ENCODE measurements around the gene ST6GALNAC3.
A peak's percentile ranks its signal among the peaks of the same experiment; 100 is the strongest.
"Not testable (repeated sequence)": the region's sequence is repeated elsewhere in the genome, so short reads cannot be mapped to it uniquely, and the experiment has no call there.

Gene ST6GALNAC3

GRCh38 chr1:76335882-76336281, 261.3 kb downstream of the ST6GALNAC3 start:
- no peaks in the 10 kb centered on the region for H3K9me3 Mint-ChIP-seq
- no peaks in the 10 kb centered on the region for H3K27me3 Mint-ChIP-seq
- H3K4me3 Mint-ChIP-seq: no peak overlapping the region
- no peaks in the 10 kb centered on the region for H3K4me1 Mint-ChIP-seq (ENCODE audit: low read depth)
- no peaks in the 10 kb centered on the region for H3K36me3 Mint-ChIP-seq (ENCODE audit: low read depth)
- no peak overlapping the region for H3K27ac Mint-ChIP-seq

DNA sequence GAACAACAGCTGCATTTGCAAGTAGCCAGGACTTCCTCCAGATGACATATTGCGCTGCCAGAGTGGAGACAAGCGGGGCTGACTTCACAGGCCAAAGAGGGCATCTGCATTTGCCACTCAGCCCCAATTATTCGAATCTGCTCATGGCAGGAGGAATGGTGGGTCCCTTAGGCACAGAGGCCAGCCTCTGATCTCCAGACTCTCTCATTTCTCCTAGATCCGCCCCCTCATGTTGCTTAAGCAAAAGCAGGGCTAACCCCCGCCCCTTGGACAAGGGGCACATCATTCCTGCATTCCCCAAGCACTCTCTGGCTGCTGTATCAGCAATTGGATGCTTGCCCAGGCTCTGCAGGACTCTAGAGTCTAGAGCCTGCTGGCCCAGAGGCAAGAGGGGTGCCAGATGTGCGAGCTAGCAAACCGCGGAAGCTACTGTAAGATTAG, 262.4 kb downstream of the ST6GALNAC3 start:
- Mint-ChIP-seq H3K4me1 (ENCODE audit: low read depth) (no peaks in the 10 kb centered on the region), H3K27ac (no peak overlapping the region), H3K9me3 (no peaks in the 10 kb centered on the region), H3K27me3 (no peaks in the 10 kb centered on the region), H3K36me3 (ENCODE audit: low read depth) (no peaks in the 10 kb centered on the region), H3K4me3 (no peak overlapping the region)

GRCh38 chr1:76337542-76338219, 263.1 kb downstream of the ST6GALNAC3 start:
- no peaks in the 10 kb centered on the region for H3K36me3 Mint-ChIP-seq (ENCODE audit: low read depth)
- no peak overlapping the region for H3K27ac Mint-ChIP-seq
- no peaks in the 10 kb centered on the region for H3K4me1 Mint-ChIP-seq (ENCODE audit: low read depth)
- H3K4me3 Mint-ChIP-seq: no peak overlapping the region
- no peaks in the 10 kb centered on the region for H3K9me3 Mint-ChIP-seq
- H3K27me3 Mint-ChIP-seq: no peaks in the 10 kb centered on the region

DNA sequence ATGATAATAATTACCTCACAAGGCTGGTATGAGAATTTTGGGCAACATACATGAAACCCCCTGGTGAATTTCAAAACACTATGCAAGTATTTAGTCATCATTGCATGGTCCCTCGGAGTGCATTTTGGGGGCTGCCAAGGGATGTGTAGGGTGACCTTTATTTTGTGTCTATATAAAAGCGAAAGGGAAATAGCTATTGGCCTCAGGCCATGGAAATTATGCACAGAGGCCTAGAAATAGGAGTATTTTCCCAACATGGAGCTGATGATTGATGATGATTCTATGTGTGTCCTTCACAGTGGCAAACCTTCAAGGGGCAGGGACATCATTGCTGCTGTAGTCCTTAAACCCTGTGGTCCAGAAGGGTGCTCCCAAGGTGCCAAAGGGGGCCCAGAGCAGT, 265.5 kb downstream of the ST6GALNAC3 start:
- H3K9me3 Mint-ChIP-seq: no peaks in the 10 kb centered on the region
- no peaks in the 10 kb centered on the region for H3K36me3 Mint-ChIP-seq (ENCODE audit: low read depth)
- no peak overlapping the region for H3K4me3 Mint-ChIP-seq
- no peak overlapping the region for H3K27ac Mint-ChIP-seq
- H3K4me1 Mint-ChIP-seq (ENCODE audit: low read depth): no peaks in the 10 kb centered on the region
- no peaks in the 10 kb centered on the region for H3K27me3 Mint-ChIP-seq

GRCh38 chr1:76341816-76342215, 267.3 kb downstream of the ST6GALNAC3 start:
- H3K27me3 Mint-ChIP-seq; H3K9me3 Mint-ChIP-seq; H3K4me3 Mint-ChIP-seq; H3K27ac Mint-ChIP-seq; H3K36me3 Mint-ChIP-seq (ENCODE audit: low read depth); H3K4me1 Mint-ChIP-seq (ENCODE audit: low read depth): not testable (repeated sequence)

- no peaks in the 10 kb centered on the region for H3K36me3 Mint-ChIP-seq (ENCODE audit: low read depth)
- H3K27me3 Mint-ChIP-seq: no peaks in the 10 kb centered on the region
- H3K9me3 Mint-ChIP-seq: no peaks in the 10 kb centered on the region
- H3K4me3 Mint-ChIP-seq: no peak overlapping the region
- no peaks in the 10 kb centered on the region for H3K4me1 Mint-ChIP-seq (ENCODE audit: low read depth)
- no peak overlapping the region for H3K27ac Mint-ChIP-seq
Measured at GRCh38 chr1:76343356-76343755, 268.8 kb downstream of the ST6GALNAC3 start.

DNA sequence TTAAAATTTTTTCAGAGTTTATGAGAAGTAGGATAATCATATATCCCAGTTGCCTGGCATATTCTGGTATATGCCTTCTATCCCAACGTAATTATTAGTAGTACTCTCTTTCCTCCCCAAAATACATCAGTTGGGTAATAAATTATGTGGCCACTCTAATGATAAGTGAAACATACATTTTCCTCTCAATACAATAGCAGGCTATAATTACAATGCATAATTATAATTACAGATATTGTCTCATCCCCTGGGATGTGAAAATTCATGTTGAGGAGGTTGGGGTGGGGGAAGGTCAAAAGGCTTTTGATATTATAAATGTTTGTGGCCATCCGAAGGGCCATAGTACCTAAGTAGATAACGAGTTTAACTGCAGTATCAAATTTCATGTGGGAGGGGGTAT, 277.1 kb downstream of the ST6GALNAC3 start:
- peaks cover 4% of the 10 kb centered on the region for H3K9me3 Mint-ChIP-seq
- H3K27ac Mint-ChIP-seq: no peak overlapping the region
- peaks cover 3% of the 10 kb centered on the region for H3K27me3 Mint-ChIP-seq
- H3K4me3 Mint-ChIP-seq: no peak overlapping the region
- no peaks in the 10 kb centered on the region for H3K36me3 Mint-ChIP-seq (ENCODE audit: low read depth)
- H3K4me1 Mint-ChIP-seq (ENCODE audit: low read depth): no peaks in the 10 kb centered on the region

GRCh38 chr1:76352741-76353435, 278.3 kb downstream of the ST6GALNAC3 start:
- H3K4me3 Mint-ChIP-seq: no peak overlapping the region

DNA sequence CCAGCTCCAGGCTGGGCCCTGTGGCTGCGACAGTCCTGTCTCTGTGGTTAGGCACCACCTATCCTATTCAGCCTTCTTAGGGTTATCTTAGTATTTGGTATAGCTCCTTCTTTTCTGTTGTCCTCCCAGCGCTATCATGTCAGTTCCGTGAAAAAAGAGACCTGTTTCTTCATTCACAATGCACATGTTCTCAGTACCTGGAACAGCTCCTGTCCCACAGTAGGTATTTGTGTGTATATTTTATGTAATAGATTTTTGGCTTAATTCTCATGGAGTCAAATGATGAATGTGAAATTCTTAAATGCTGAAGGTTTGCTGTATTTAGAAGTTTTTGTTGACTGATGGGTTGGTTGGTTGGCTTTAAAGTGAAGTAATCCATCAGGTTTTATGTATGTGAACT, 279.7 kb downstream of the ST6GALNAC3 start:
- Mint-ChIP-seq H3K27ac (no peak overlapping the region), H3K36me3 (ENCODE audit: low read depth) (no peaks in the 10 kb centered on the region), H3K4me1 (ENCODE audit: low read depth) (no peaks in the 10 kb centered on the region), H3K4me3 (no peak overlapping the region), H3K27me3 (peaks cover 3% of the 10 kb centered on the region), H3K9me3 (peaks cover 4% of the 10 kb centered on the region)

More at GRCh38 chr1:76352741-76353435, 278.3 kb downstream of the ST6GALNAC3 start:
- Mint-ChIP-seq H3K36me3 (ENCODE audit: low read depth) (no peaks in the 10 kb centered on the region), H3K9me3 (peaks cover 4% of the 10 kb centered on the region), H3K4me1 (ENCODE audit: low read depth) (no peaks in the 10 kb centered on the region), H3K27me3 (peaks cover 3% of the 10 kb centered on the region), H3K27ac (peak overlapping the region; percentile 2)

DNA sequence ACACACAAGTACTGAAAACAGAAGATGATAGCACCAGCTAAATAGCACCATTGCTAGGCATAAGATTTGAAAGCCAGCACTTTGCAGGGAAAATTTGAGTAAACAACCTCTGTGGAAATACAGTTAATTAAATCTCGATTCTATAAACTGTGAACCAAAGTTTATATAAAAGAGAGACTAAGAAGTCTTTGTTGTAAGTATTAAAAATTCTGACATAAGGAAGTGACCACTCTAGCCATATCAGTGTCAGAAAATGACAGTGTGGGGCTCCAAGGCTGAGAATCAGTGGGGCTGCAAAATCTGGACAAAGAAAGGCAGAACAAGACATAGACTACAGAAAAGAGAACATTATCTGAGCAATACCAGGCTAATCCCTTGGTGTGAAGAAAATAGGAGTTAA, 292.2 kb downstream of the ST6GALNAC3 start:
- H3K4me3 Mint-ChIP-seq: no peak overlapping the region
- no peaks in the 10 kb centered on the region for H3K4me1 Mint-ChIP-seq (ENCODE audit: low read depth)
- no peak overlapping the region for H3K27ac Mint-ChIP-seq
- H3K27me3 Mint-ChIP-seq: no peaks in the 10 kb centered on the region
- no peaks in the 10 kb centered on the region for H3K36me3 Mint-ChIP-seq (ENCODE audit: low read depth)
- H3K9me3 Mint-ChIP-seq: no peaks in the 10 kb centered on the region

DNA sequence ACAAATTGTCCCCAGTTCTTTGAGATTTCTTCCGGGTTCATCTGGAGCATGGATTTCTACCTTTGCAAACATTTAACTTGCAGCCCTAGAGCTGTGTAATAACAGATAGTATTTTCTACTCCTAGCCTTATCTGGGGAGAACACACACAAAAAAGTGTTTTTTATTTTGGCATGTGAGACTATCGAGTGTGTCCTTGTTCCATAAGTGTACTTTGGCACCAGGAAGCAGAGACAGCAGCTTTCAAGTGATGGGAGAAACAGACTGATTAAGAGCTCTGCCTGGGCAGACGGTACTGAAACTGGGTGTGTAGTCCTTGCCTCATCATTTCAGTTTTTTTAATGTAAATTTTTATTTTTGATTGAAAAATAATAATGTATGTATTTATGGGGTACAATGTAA, 297.4 kb downstream of the ST6GALNAC3 start:
- Mint-ChIP-seq H3K4me1 (ENCODE audit: low read depth) (no peaks in the 10 kb centered on the region), H3K27ac (no peak overlapping the region), H3K27me3 (no peaks in the 10 kb centered on the region), H3K36me3 (ENCODE audit: low read depth) (no peaks in the 10 kb centered on the region), H3K4me3 (no peak overlapping the region), H3K9me3 (peaks cover 6% of the 10 kb centered on the region)

GRCh38 chr1:76374086-76374485, 299.5 kb downstream of the ST6GALNAC3 start:
- no peaks in the 10 kb centered on the region for H3K4me1 Mint-ChIP-seq (ENCODE audit: low read depth)
- H3K9me3 Mint-ChIP-seq: peaks cover 6% of the 10 kb centered on the region
- H3K4me3 Mint-ChIP-seq: no peak overlapping the region
- H3K27me3 Mint-ChIP-seq: no peaks in the 10 kb centered on the region
- no peak overlapping the region for H3K27ac Mint-ChIP-seq
- no peaks in the 10 kb centered on the region for H3K36me3 Mint-ChIP-seq (ENCODE audit: low read depth)

DNA sequence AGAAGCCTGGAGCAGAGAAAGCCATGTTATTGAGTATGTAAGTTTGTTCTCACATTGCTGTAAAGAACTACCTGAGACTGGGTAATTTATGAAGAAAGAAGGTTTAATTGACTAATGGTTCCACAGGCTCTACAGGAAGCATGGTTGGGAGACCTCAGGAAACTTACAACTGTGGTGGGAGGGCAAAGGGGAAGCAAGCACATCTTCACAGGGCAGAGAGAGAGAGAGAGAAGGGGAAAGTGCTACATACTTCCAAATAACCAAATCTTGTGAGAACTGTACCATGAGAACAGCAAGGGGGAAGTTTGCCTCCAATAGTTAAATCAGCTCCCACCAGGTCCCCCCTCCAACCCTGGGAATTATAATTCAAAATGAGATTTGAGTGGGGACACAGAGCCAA, 302.7 kb downstream of the ST6GALNAC3 start:
- H3K9me3 Mint-ChIP-seq: peaks cover 6% of the 10 kb centered on the region
- no peaks in the 10 kb centered on the region for H3K36me3 Mint-ChIP-seq (ENCODE audit: low read depth)
- H3K4me1 Mint-ChIP-seq (ENCODE audit: low read depth): no peaks in the 10 kb centered on the region
- H3K27me3 Mint-ChIP-seq: no peaks in the 10 kb centered on the region
- H3K4me3 Mint-ChIP-seq: no peak overlapping the region
- H3K27ac Mint-ChIP-seq: no peak overlapping the region

GRCh38 chr1:76379506-76379905, 305.0 kb downstream of the ST6GALNAC3 start:
- no peaks in the 10 kb centered on the region for H3K36me3 Mint-ChIP-seq (ENCODE audit: low read depth)
- H3K4me1 Mint-ChIP-seq (ENCODE audit: low read depth): no peaks in the 10 kb centered on the region
- H3K9me3 Mint-ChIP-seq: peaks cover 6% of the 10 kb centered on the region
- H3K27me3 Mint-ChIP-seq: no peaks in the 10 kb centered on the region
- H3K27ac Mint-ChIP-seq: no peak overlapping the region
- H3K4me3 Mint-ChIP-seq: no peak overlapping the region

GRCh38 chr1:76381450-76382097, 307.0 kb downstream of the ST6GALNAC3 start:
- H3K4me3 Mint-ChIP-seq: no peak overlapping the region
- peaks cover 2% of the 10 kb centered on the region for H3K9me3 Mint-ChIP-seq
- no peaks in the 10 kb centered on the region for H3K27me3 Mint-ChIP-seq
- no peak overlapping the region for H3K27ac Mint-ChIP-seq
- H3K36me3 Mint-ChIP-seq (ENCODE audit: low read depth): no peaks in the 10 kb centered on the region
- H3K4me1 Mint-ChIP-seq (ENCODE audit: low read depth): no peaks in the 10 kb centered on the region

Measured in stimulated activated naive CD8-positive, alpha-beta T cell treated with anti-CD3 and anti-CD28 coated beads, Interleukin-15, Interleukin-2, amounts not matched to agents 100 ng/mL and 50 ng/mL, for 24 hours (primary cell).